ENCODE data around the gene MYLK4. TPM values are rescaled to one million over a fixed set of nuclear protein-coding genes. Genes with fewer than 3 reads are reported as not detected.

Gene MYLK4
- total RNA-seq, 1 experiment from 2014 or later, result 0.85 TPM

- Histone ChIP-seq H3K9me3 (ENCODE audit: control insufficient read depth, insufficient read depth, low read depth, low read length) (no peaks in the 10 kb centered on the region), H3K27ac (ENCODE audit: low read length) (no peak overlapping the region), H3K4me3 (ENCODE audit: low read depth in 2 of 2, low read length in 2 of 2) (no peak overlapping the region), H3K4me1 (ENCODE audit: control insufficient read depth, insufficient read depth, low read length) (no peaks in the 10 kb centered on the region), H3K36me3 (ENCODE audit: control insufficient read depth, insufficient read depth, low read length) (no peaks in the 10 kb centered on the region), H3K27me3 (ENCODE audit: control insufficient read depth, insufficient read depth, low read length) (no peaks in the 10 kb centered on the region)
- CTCF ChIA-PET, result no interaction called here
- POLR2A ChIA-PET, result no interaction called here
- DNase-seq (ENCODE audit: low read depth, low spot score) (no peak), ATAC-seq (no peak)
- no peak for TF ChIP-seq POLR2AphosphoS5 (IDR thresholded peaks at IDR 0.05; ENCODE audit: low read depth, low read length)
- no peak for TF ChIP-seq CTCF (IDR thresholded peaks at IDR 0.05)
- TF ChIP-seq SIN3A (IDR thresholded peaks at IDR 0.05; ENCODE audit: borderline replicate concordance, insufficient read depth, low read depth, low read length), result no peak
- TF ChIP-seq REST (IDR thresholded peaks at IDR 0.05; ENCODE audit: insufficient read depth in 1 of 2, low read depth in 2 of 2, low read length in 1 of 2), result no peak
- TF ChIP-seq TCF7L2 (IDR thresholded peaks at IDR 0.05; ENCODE audit: low read depth, low read length), result no peak
- in situ Hi-C loops (cut with HindIII; ENCODE audit: low pct_unique_long_range_greater_than_20kb, low sequenced_read_pairs) (no loop called here), intact Hi-C loops (cut with micrococcal nuclease; ENCODE audit: unreplicated experiment) (no loop called here)
- BruUV-seq (replicated peaks), result no TSS peak
Observed at GRCh38 chr6:2719093-2719455, 31.6 kb downstream of the MYLK4 start.

GRCh38 chr6:2718334-2719092, 32.2 kb downstream of the MYLK4 start:
- ChIA-PET CTCF (no interaction called here), POLR2A (no interaction called here)
- Histone ChIP-seq H3K4me3 (ENCODE audit: low read depth in 2 of 2, low read length in 2 of 2) (no peak overlapping the region), H3K27me3 (ENCODE audit: control insufficient read depth, insufficient read depth, low read length) (no peaks in the 10 kb centered on the region), H3K4me1 (ENCODE audit: control insufficient read depth, insufficient read depth, low read length) (no peaks in the 10 kb centered on the region), H3K36me3 (ENCODE audit: control insufficient read depth, insufficient read depth, low read length) (no peaks in the 10 kb centered on the region), H3K27ac (ENCODE audit: low read length) (no peak overlapping the region), H3K9me3 (ENCODE audit: control insufficient read depth, insufficient read depth, low read depth, low read length) (no peaks in the 10 kb centered on the region)
- no peak for ATAC-seq
- BruUV-seq (replicated peaks), result no TSS peak
- in situ Hi-C loops (cut with HindIII; ENCODE audit: low pct_unique_long_range_greater_than_20kb, low sequenced_read_pairs), result no loop called here
- TF ChIP-seq REST (IDR thresholded peaks at IDR 0.05; ENCODE audit: insufficient read depth in 1 of 2, low read depth in 2 of 2, low read length in 1 of 2) (no peak), SIN3A (IDR thresholded peaks at IDR 0.05; ENCODE audit: borderline replicate concordance, insufficient read depth, low read depth, low read length) (no peak), POLR2AphosphoS5 (IDR thresholded peaks at IDR 0.05; ENCODE audit: low read depth, low read length) (no peak), CTCF (IDR thresholded peaks at IDR 0.05) (no peak), TCF7L2 (IDR thresholded peaks at IDR 0.05; ENCODE audit: low read depth, low read length) (no peak)
- DNase-seq (ENCODE audit: low read depth, low spot score), result no peak
- intact Hi-C loops (cut with micrococcal nuclease; ENCODE audit: unreplicated experiment), result no loop called here

All from Panc1 (cell line).